GM12872 (cell line): Measurements from ENCODE around the gene GGTLC1.

Source experiments
- CTCF ChIP-seq: IDR thresholded peaks from 3 replicates; pipeline ENCODE4 v1.5.1; 2011; ENCODE audit warnings: low read depth, mild to moderate bottlenecking, low read length, moderate library complexity; ENCODE audit not compliant: insufficient read depth

Gene GGTLC1

GRCh38 chr20:23984476-23985023, 4.0 kb downstream of the GGTLC1 start:
- TF ChIP-seq CTCF, result peak; percentile 25; the same call in 1 of the 3 replicates

GRCh38 chr20:23978457-23978856, 10.1 kb downstream of the GGTLC1 start:
- 0 out of 3 replicates have a peak, but pooled peaks have one; percentile 2 for TF ChIP-seq CTCF

GRCh38 chr20:23974966-23975365, 13.6 kb downstream of the GGTLC1 start:
- TF ChIP-seq CTCF, result no peak

GRCh38 chr20:23971310-23971709, 17.3 kb downstream of the GGTLC1 start:
- TF ChIP-seq CTCF, result no peak

- no peak for TF ChIP-seq CTCF
These were observed 18.5 kb downstream of the GGTLC1 start for GRCh38 chr20:23970049-23970448.

GRCh38 chr20:23967616-23967979, 21.0 kb downstream of the GGTLC1 start:
- TF ChIP-seq CTCF, result no peak

GRCh38 chr20:23966927-23967615, 21.5 kb downstream of the GGTLC1 start:
- TF ChIP-seq CTCF, result no peak
